HG03039 (cell line): ENCODE results near the gene CCT7.
A peak's percentile ranks its signal among the peaks of the same experiment; 100 is the strongest.

ENCODE experiments used
- ATAC-seq: cut with Tn5 transposase; IDR thresholded peaks from one replicate; pipeline ENCODE4 v1.9.1; 2021; ENCODE audit warnings: mild to moderate bottlenecking, moderate library complexity; ENCODE audit not compliant: unreplicated experiment

CCT7 gene

DNA sequence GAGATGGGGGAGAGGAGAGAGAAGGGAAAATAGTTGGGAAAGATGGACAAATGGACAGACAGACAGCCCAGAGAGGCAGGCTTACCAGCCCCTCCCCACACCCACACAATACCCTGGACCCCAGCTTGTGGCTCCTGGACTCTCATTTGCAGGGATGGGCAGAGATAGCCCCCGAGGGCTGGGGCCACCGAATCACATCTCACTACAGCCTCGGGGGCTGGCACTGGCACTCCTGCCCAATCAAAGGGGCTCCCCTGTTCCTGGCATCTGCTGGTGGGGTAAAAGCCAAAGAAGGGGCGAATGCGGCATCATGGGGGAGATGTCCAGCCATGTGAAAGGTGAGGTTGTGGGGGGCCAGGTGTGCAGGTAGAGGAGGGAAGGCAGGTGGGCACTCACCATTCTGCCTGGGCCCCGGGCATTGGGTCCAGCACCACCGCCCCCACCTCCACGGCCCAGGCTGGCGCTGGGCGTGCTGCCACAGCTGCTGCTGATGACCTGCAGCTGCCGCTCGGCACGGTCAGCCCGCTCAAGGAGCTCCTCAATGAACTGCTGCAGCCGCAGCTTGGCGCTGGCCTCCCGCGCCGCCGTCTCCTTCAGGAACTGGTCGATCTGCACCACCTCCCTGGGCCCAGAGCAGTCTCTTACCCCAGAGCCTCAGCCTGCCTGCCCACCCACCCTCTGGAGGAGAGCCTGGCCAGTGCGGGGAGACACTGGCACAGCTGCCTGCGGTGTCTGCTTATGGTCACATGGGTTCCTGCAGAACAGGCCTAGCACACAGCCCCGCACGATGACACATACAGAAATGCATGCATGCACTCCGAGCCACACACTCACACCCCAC, 32.2 kb downstream of the CCT7 start:
- ATAC-seq, result no peak

DNA sequence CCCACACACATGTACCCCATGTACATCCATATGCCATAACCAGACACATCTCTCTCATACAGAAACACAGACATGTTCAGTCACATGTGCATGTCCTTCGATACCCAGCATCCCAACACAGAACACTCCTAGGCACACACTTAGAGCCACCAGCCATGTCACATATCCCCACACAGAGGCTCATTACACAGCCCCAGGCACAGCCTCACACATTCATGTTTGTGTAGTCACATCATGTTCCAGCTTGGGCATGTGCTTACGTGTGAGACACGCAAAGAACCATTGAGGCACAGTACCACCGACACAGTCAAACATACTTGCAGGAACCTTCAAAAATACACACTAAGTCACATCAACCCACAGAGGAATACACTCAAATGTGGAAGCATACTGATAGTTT, 32.9 kb downstream of the CCT7 start:
- no peak for ATAC-seq

DNA sequence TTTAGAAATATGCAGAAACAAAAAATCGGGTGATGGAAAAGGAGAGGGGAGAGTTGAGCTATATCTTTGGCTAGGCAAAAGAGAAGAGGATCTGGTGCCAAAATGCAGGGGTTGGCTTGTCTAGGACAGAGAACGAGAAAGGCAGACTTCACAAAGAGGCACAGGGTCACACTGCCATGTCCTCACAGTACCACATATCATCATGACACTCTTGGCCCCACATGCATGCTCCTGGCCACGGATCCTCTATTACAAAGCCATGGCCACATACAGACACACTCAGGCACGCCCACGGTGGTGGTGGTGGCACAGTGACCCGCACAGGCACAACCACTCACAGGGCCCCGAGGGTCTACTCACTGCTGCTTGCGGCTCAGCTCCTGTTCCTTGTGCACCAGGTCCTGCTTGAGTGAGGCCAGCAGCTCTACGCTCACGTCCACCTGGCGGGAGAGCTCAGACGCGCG, 34.3 kb downstream of the CCT7 start:
- ATAC-seq, result no peak

DNA sequence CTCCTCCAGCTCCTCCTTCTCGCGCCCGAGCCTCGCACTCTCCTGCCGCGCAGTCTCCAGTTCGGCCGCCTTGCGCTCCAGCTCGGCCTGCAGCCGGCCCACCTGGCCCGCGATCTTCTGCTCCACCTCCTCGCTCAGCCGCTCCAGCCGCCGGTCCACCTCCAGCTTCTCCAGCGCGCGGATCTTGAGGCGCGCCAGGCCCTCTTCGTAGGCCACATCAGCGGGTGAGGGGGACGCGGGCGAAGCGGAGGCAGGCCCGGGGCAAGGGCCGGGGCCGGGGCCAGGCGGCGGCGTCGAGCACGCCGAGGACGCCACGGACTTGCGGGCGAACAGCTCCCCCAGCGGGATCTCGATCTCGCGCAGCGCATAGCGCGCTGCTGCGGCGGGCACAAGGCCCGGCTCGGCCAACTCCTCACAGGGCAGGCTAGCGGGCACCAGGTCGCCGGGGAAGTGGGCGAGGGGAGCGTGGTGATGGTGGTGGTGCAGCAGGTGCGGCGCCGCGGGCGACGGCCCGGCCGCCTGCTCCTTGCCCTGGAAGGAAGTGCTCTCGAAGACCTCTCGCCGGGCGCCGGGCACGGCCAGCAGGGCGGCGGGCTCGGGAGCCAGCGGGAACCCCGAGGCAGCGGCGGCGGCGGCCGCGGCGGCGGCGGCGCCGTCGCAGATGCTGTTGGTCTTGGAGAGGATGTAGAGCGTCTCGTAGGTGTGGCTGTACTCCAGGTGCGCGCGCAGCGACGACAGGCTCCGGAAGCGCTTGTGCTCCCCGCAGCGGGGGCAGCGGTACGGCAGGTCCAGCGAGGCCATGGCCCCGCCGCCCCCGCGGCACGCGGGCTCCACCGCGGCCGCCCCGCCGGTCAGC, 35.0 kb downstream of the CCT7 start:
- ATAC-seq, result no peak

DNA sequence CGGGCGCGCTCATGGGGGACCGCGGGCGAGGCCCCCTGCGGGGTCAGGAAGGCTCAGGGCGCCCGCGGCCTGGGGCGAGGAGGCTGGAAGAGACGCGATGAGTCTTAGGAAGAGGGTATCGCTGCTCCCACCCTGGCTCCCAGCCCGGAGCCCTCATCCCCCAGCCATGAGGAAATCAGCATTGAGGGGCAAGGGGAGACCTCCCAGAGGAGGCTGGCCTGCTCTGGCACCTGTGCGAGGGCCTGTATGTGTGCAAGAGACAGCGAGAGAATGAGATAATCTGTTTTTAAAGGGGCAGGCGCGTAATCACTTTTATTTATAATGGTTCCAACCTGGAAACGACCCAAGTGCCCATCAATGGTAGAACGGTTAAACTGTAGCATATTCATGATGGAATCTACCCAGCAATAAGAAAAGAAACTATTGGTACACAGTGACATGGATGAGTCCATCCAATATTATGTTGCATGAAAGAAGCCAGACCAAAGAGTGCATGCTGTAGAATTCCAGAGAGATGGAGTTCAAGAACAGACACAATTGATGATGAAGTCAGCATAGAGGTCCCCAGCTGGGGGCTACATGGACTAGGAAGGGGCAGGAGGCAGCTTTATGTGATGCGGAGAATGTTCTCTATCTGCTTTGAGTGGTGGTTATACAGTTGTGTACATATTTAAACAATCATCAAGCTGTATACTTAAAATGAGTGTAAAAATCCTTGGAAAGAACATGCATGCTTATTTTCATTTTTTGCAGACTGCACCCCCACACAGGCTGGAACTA, 35.8 kb downstream of the CCT7 start:
- ATAC-seq, result no peak

DNA sequence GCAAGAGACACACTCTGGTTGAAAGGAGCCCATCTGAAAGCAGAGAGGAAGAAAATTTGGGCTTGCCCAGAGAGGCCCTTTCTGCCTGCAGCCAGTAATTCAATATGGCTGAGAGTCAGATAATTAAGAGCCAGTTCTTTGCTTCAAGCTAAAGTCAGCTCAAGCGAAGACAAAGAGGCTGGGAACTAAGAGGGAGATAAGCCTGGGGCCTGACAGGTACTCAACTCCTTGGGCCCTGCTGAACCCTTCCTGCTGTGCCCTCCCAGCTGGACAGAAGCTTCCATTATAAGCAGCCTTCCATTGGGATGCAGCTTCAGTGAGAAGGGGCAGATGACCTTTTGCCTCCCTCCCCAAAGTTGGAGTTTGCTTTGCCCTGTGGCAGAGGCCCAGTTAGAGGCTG, 38.2 kb downstream of the CCT7 start:
- ATAC-seq, result no peak

DNA sequence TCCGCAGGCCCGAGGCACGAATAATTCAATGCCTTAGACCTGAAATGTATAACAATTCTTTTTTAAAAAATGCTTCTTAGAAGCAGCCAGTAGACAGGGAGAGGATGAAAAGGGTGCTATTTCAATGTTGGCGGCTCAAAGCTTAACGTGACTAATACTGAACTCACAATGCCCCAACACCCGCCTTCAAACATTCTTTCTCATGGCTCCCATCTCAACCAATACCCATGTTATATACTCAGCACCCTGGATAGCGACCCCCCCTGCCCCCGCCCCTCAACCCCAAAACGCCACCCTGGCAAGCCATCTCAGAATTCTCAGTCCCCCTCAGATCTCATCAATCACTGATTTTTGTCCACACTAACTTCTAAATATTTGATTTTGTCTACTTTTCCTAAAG, 45.7 kb downstream of the CCT7 start:
- ATAC-seq, result no peak

DNA sequence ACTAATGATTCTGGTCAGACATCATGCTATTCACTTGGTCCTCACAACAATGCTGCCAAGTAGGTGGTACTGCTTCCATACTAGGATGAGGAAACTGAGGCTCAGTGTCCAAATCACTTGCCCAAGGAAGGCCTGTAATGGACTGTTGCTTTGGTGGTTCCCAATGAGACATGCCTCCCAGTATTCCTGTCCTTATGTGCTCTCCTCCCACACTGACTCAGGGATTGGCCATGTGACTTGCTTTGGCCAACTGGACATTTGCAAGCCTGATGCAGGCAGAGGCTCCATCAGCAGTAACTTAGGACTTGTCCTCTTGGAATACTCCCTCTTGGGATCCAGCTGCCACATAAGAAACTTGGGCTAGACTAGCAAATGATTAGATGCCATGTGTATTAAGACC, 47.1 kb downstream of the CCT7 start:
- no peak for ATAC-seq

DNA sequence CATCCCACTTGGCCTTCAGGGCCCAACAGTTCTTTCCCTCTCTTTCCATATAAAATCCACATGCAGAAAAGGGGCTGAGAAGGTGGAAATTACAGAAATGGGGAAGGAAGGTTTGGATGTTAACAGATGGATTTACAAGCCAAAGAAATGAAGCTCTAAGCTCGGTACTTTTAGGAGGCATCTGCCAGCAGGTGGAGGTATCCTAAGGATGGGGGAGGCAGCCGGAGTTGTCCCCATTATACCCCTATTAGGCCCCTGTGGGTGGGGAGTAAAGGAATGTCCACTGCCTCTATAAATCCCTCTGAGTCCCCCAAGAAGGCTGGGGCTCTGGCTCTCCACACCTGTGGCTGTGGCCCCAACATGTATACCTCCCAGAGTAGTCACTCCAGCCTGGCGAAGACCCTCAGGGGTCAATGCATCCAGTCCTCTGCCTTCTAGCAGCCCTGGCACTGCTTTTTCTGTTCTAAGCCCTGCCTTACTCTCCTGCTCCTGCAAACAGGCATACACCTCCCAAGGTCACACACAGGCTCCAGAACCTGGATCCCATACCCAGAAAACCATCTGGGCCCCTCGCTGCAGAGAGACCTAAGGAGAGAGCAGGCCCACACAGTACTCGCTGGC, 48.9 kb downstream of the CCT7 start:
- no peak for ATAC-seq

DNA sequence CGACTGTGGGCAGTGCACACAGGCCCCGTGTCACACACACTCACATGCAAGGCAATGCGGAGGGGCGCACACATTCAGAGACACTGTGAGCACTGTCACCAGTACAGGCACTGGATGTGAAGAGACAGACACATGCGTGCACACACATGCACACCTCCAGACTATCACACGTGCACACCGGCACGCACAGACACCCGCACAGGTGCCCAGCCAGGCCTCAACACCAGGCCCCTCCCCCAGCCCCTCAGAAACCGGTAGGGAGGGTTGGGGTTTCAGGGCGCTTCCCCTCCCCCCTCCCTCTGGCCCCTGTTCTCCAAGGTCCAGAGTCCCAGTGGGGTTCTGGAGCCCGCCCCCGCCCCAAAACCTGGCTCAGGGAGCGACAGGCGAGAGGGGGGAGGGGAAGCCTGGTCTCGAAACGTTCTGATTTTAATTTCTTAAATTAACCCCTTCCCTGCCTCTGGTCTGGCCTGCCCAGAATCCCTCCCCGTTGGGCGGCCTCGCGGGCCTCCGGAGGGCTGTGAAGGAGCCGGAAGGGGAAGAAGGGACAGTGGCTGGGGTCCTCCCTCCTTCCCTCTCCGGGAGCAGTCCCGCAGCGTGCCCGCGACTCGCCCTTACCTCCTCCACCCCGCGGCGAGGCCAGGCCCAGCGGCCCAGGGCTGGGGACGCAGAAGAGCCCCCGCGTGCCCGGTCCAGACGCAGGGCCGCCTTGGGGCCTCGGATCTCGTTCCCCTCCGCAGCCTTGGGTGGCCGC, 49.6 kb downstream of the CCT7 start:
- peak; percentile 18 for ATAC-seq

DNA sequence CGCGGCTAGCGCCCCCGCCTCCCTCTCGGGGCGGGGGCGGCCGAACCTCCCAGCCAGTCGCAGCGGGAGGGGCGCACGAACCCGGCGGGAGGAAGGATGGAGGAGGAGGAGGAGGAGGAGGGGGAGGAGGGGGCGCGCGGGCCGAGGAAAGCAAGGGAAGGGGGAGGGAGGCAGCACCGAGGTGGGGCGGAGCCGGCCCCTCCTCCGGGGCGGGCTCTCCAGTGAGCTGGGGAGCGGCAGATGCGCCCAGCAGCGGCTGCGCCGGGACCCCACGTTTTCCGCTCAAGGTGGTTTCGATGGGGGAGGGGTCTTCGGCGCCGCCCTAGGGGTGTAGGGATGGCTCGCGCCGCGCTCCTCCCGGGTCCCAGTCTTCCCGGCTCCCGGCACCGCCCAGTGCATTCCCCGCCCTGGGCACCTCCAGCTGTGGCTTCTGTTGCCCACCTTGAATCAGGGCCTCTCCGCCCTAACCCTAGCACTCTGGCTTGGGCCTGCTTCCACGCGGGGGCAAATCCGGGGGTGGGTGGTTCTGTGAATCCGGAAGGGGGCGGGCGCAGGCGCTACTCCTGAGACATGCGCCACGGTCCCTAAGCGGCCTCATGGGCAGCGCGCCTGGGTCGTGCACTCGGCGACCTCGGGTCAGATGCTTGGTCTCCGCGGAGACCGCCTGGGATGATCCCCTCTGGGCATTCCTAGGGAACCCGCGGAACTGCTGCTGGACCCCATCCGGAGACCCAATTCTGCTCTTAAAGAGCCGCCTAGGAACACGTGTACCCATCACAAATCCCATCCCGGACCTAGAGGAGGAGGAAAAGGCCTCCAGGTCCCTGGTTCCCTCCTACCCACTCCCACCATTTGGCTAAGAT, 50.4 kb downstream of the CCT7 start, which contains the start of gene FBXO41:
TSS of gene FBXO41 (minus strand) at position 183 of the 863 bp plus-strand sequence. CDS start 14,848 bp downstream, outside the sequence.
- peak; percentile 75 for ATAC-seq

DNA sequence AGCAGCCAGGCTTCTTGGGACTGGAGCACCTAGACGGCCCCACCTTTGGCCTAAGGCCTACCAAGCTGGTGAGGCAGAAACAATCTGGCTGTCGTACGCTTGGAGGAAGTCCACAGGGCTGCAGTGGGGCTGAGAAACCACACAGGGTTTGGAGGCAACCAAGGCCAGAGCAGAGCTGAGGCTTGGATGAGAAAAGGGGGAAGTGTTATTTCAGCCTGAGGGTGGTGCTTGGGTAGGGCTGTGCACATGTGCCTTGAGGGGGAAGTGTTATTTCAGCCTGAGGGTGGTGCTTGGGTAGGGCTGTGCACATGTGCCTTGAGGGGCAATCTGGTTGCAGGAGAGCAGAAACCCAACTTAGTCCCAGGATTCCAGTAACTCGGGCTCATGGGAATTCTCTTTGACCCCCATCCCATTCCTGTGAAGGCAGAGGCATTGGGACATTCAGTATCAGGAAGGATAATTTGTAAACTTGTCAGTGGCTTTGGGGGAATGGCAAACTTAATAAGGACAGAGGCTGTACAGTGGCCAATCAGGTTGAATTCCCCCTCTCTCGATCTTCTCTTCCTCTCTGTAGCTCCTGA, 51.1 kb downstream of the CCT7 start:
- ATAC-seq, result peak; percentile 41

DNA sequence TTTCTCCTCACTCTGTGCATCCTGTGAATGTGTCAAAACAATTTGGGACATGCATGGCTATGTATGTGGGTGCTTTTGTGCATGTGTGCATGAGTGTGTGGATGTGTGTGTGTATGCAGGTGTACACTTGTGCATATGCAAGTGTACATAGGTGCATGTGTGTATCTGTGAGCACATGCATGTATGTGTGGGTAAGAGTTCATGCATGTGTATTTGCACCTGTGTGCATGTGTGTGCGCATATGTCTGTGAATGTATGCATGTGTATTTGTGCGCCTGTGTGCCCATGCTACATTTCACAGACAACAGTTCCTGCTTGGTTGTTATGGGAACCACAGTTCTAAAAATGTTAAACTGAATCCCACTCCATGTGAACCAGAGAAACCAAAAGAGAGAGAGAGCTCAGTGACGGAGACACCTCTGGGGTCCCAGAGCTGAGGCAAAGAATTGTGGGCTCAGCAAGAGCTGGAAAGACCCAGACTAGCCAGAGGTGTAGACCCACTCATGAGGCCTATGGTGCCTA, 52.1 kb downstream of the CCT7 start:
- no peak for ATAC-seq

DNA sequence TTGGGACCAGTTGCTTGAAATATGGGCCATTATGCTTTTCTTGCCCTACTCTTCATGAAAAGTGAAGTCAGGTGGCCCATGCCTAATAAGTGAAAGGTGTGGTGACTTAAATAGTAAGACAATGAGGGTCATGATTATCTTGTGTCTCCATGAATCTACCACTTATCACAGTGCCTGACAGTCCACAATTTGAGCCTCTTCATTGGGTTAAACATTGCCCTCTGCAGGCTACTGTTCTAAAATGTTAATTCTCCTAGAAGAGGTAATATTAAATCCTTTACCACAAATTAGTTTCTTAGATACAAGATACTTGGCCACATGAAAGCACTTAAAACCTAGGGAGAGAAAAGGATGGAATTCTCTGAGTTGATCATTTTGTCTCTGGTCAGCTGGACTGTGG, 55.2 kb downstream of the CCT7 start:
- ATAC-seq, result no peak

DNA sequence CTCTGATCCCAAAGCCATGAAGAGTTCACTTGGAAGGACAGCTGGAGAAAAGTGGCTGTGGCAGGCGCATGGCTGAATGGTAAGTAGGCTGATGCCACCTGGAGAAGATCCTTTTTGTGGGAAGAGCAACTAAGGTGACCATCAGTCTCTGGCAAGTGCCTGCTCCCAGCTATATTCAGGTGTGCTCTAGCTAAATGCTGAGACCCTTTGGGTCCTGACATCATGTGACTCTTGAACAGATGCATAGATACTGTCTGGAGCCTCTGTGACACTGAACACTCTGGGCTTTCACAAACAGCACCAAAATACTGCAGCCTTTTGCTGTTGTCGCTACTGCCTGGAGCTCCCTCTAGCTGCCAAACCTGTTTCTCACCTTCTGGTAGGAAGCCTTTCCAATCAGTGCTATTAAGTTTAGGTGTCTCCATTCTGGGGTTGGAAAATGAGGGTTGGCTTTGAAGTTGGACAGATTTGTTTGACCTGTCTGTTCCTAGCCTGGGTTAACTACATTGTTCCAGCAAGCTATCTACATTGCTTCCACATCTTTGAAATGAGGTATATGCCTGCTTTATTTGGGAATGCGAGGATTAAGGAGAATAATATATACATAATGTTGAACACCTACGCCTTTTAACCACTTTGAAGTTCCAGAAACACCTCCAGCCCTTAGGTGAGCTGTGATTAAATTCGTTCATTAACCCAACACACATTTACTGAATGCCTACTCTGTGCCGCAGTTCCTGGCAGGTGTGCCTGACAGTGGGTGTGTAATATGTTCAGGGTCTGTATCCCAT, 56.1 kb downstream of the CCT7 start:
- no peak for ATAC-seq

DNA sequence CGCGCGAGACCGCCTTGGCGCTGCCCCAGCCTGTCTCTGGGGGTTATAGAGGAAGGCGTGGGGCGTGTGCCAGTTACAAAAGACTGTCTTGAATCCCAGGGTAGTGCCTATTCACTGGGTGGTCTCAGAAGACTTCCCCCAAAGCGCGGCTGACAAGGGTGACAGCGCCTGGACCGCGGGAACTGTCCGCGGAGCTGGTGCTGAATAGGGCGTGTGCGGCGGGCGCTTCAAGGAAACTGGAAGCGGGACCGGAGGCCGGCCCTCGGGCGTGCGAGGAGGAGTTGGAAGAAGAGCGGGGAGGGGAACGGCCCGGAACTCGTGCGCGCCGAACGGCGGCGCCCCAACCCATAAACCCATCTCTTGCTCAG, 57.0 kb downstream of the CCT7 start:
- no peak for ATAC-seq

DNA sequence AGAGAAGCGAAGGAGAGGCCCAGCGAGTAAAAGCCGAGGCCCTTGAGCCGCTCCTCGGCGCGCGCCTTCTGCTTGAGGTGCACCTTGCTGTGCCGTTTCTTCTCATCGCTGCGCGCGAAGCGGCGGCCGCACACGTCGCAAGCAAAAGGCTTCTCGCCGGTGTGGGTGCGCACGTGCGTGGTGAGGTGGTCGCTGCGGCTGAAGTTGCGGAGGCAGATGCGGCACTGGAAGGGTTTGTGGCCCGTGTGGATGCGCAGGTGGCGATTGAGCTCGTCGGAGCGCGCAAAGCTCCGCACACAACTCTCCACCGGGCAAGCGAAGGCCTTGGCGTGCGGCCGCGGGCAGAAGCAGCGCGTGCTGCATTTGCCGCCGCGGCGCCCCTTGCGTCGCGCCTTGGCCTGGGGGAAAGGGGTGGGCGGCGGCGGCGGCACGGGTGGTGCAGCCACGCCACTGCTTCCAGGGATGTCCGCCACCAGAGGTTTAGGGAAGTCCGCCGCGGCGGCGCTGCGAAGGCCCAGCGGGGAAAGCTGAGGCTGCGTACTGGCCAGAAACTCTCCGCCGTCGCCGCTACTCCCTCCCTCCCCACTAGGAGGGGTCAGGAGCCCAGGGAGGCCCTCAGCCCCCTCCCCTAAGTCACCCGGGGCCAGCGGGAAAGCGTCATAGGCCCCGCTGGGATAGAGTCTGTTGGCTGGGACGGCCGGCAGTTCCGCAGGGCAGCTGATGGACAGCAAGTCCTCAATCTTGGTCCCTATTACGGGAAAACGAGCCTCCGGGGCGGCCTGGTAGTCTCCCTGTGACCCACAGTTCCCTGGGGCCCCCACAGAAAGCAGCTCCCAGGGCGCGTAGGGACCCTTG, 57.6 kb downstream of the CCT7 start:
- ATAC-seq, result no peak
